Sigmoid colon (tissue), 7 donors: Measurements from ENCODE around the gene CPNE6. TPM values are rescaled to one million over a fixed set of nuclear protein-coding genes. Genes with fewer than 3 reads are reported as not detected.
A peak's percentile ranks its signal among the peaks of the same experiment; 100 is the strongest.
"Not testable (repeated sequence)": the region's sequence is repeated elsewhere in the genome, so short reads cannot be mapped to it uniquely, and the experiment has no call there.

ENCODE experiments used
- DNase-seq: peaks from one replicate; pipeline ENCODE4 v3.0.0-alpha.2; 2019
- H3K27ac ChIP-seq, 4 donors: fragments of 200-600 bp; sonication (generic); one replicate each; pipeline ENCODE4 v1.5.1; 2016 to 2019; ENCODE audit warnings: mild to moderate bottlenecking in 1 of 4
- H3K27me3 ChIP-seq, 3 donors: fragments of 200-600 bp; sonication (generic); one replicate each; pipeline ENCODE4 v1.5.1; 2019; ENCODE audit warnings: mild to moderate bottlenecking in 1 of 3
- H3K36me3 ChIP-seq, 4 donors: fragments of 200-600 bp; sonication (generic); one replicate each; pipeline ENCODE4 v1.5.1; 2016 to 2019
- H3K4me1 ChIP-seq, 4 donors: fragments of 200-600 bp; sonication (generic); one replicate each; pipeline ENCODE4 v1.5.1; 2017 to 2019
- H3K4me3 ChIP-seq, 4 donors: fragments of 200-600 bp; sonication (generic); one replicate each; pipeline ENCODE4 v1.5.1; 2017 to 2019; ENCODE audit warnings: mild to moderate bottlenecking in 2 of 4, moderate library complexity in 1 of 4
- H3K9me3 ChIP-seq, 4 donors: fragments of 200-600 bp in 3 of 4; sonication (generic) in 3 of 4; one replicate each; pipeline versions ENCODE4 v1.5.1 to v1.6.1; 2013 to 2019
- CTCF ChIP-seq, 4 experiments: fragments of 450-650 bp in 3 of 4; fragments of 200-600 bp in 1 of 4; IDR thresholded peaks; one replicate each; pipeline ENCODE4 v1.5.1; 2016 to 2019; ENCODE audit warnings: antibody characterized with exemption in 4 of 4, mild to moderate bottlenecking in 3 of 4, moderate library complexity in 2 of 4
- EP300 ChIP-seq, 4 donors: sonication (generic); formaldehyde crosslinking; IDR thresholded peaks; one replicate each; pipeline ENCODE4 v1.6.1; 2017; ENCODE audit warnings: antibody characterized with exemption in 4 of 4
- POLR2A ChIP-seq, 2 donors: fragments of 450-650 bp; IDR thresholded peaks; one replicate each; pipeline ENCODE4 v1.6.1; 2016; ENCODE audit warnings: antibody characterized with exemption in 2 of 2, mild to moderate bottlenecking in 2 of 2, moderate library complexity in 2 of 2
- POLR2AphosphoS5 ChIP-seq, 4 donors: sonication (generic); formaldehyde crosslinking; IDR thresholded peaks; one replicate each; pipeline ENCODE4 v1.6.1; 2017; ENCODE audit warnings: antibody characterized with exemption in 4 of 4
- WGBS, 2 donors: extraction: QIAGEN DNeasy Blood & Tissue Kit; methylation state at CpG; one replicate each; pipeline ENCODE4 v1.1.7; 2013; 5-methylcytosine and 5-hydroxymethylcytosine counted together
- intact Hi-C: fragments of 100-400 bp; cut with DNase I; formaldehyde crosslinking; loops from one replicate; pipeline ENCODE4 v1.15.1; 2023
- polyA plus RNA-seq, 3 donors: library from polyadenylated mRNA; stranded (reverse); fragments of 200-250 nt; gene quantifications; one replicate each; pipeline ENCODE4 v1.2.3, GENCODE V29; 2013
- total RNA-seq, 4 donors: library from RNA; depleted of rRNA; stranded (reverse); fragments of >200 nt; gene quantifications; one replicate each; pipeline ENCODE4 v1.1.0, GENCODE V29; 2016
- donor health status: healthy with polysubstance abuse.
- donor health status: Bipolar disorder and iron deficiency.
- donor health status: healthy.

CPNE6 gene
- total and polyA plus RNA-seq, 7 donors, result 0.42 to 3.3 (median 2.3) TPM; not detected in 3

- Histone ChIP-seq H3K27ac (no peak overlapping the region), H3K36me3 (peaks cover 0 to 9% (median 0%) of the 10 kb centered on the region in 4 donors), H3K4me3 (no peak overlapping the region), H3K27me3 (no peaks in the 10 kb centered on the region), H3K4me1 (peaks cover 0 to under 1% (median 0%) of the 10 kb centered on the region in 4 donors), H3K9me3 (no peaks in the 10 kb centered on the region)
- no peak for TF ChIP-seq POLR2A (IDR thresholded peaks at IDR 0.05)
- no peak for TF ChIP-seq POLR2AphosphoS5 (IDR thresholded peaks at IDR 0.05)
- TF ChIP-seq EP300 (IDR thresholded peaks at IDR 0.05), result no peak
- TF ChIP-seq CTCF (IDR thresholded peaks at IDR 0.05), result no peak
- WGBS, 2 donors, result 95% methylated on average over 13 of the region's 13 CpGs
- intact Hi-C loops, result no loop called here
- DNase-seq, result no peak
Measured at GRCh38 chr14:24103451-24103850, 32.1 kb downstream of the CPNE6 start.

- H3K27ac ChIP-seq, DNase-seq, H3K36me3 ChIP-seq, H3K27me3 ChIP-seq, H3K4me1 ChIP-seq, H3K9me3 ChIP-seq, H3K4me3 ChIP-seq: not testable (repeated sequence)
- 91 to 93% methylated on average over 8 of the region's 8 CpGs for WGBS, 2 donors
- intact Hi-C loops, result loop anchor here (5.0 kb wide), 1 partner anchor 93 kb away; no protein-coding TSS in a partner anchor
Measured at GRCh38 chr14:24105609-24106239, 34.4 kb downstream of the CPNE6 start.

GRCh38 chr14:24106672-24107271, 35.4 kb downstream of the CPNE6 start:
- Histone ChIP-seq H3K36me3 (no peaks in the 10 kb centered on the region), H3K4me1 (peaks cover 0 to 9% (median 0%) of the 10 kb centered on the region in 4 donors), H3K27ac (no peak overlapping the region), H3K27me3 (no peaks in the 10 kb centered on the region), H3K9me3 (no peaks in the 10 kb centered on the region), H3K4me3 (no peak overlapping the region)
- no peak for DNase-seq
- 91% methylated on average over 4 of the region's 4 CpGs for WGBS, 2 donors
- intact Hi-C loops, result loop anchor here (1.0 to 5.0 kb wide), 2 partner anchors 12 to 94 kb away; partner anchors contain the start of gene PCK2
- TF ChIP-seq POLR2A (IDR thresholded peaks at IDR 0.05), result no peak
- no peak for TF ChIP-seq POLR2AphosphoS5 (IDR thresholded peaks at IDR 0.05)
- no peak for TF ChIP-seq EP300 (IDR thresholded peaks at IDR 0.05)
- no peak for TF ChIP-seq CTCF (IDR thresholded peaks at IDR 0.05)

GRCh38 chr14:24108336-24108874, 37.0 kb downstream of the CPNE6 start:
- H3K36me3 ChIP-seq, result no peaks in the 10 kb centered on the region
- peaks cover 0 to 12% (median 2%) of the 10 kb centered on the region in 4 donors for H3K4me1 ChIP-seq
- WGBS, 2 donors, result 38 to 50% methylated on average over 5 of the region's 5 CpGs
- H3K4me3 ChIP-seq, result no peak overlapping the region
- peak overlapping the region in 1 of 4 donors; percentile 0 for H3K27ac ChIP-seq
- no peaks in the 10 kb centered on the region for H3K27me3 ChIP-seq
- DNase-seq, result no peak
- H3K9me3 ChIP-seq, result no peaks in the 10 kb centered on the region
- no peak for TF ChIP-seq CTCF (IDR thresholded peaks at IDR 0.05)
- TF ChIP-seq EP300 (IDR thresholded peaks at IDR 0.05), result no peak
- no peak for TF ChIP-seq POLR2A (IDR thresholded peaks at IDR 0.05)
- no peak for TF ChIP-seq POLR2AphosphoS5 (IDR thresholded peaks at IDR 0.05)
- intact Hi-C loops, result loop anchor here (1.0 to 5.0 kb wide), 2 partner anchors 50 to 96 kb away; no protein-coding TSS in a partner anchor

- no peaks in the 10 kb centered on the region for H3K9me3 ChIP-seq
- 76 to 86% methylated on average over 9 of the region's 9 CpGs for WGBS, 2 donors
- intact Hi-C loops, result loop anchor here (10.0 kb wide), 1 partner anchor 555 kb away; the partner anchor contains the start of genes THTPA and ZFHX2
- H3K4me3 ChIP-seq, result no peak overlapping the region
- TF ChIP-seq POLR2A (IDR thresholded peaks at IDR 0.05) (no peak), CTCF (IDR thresholded peaks at IDR 0.05) (no peak), EP300 (IDR thresholded peaks at IDR 0.05) (no peak), POLR2AphosphoS5 (IDR thresholded peaks at IDR 0.05) (no peak)
- no peak overlapping the region for H3K27ac ChIP-seq
- H3K27me3 ChIP-seq, result no peaks in the 10 kb centered on the region
- no peaks in the 10 kb centered on the region for H3K36me3 ChIP-seq
- peaks cover 0 to 14% (median 5%) of the 10 kb centered on the region in 4 donors for H3K4me1 ChIP-seq
- no peak for DNase-seq
Measured at GRCh38 chr14:24110060-24110459, 38.7 kb downstream of the CPNE6 start.
